Measurements from ENCODE around the gene TAS1R1. TPM values are rescaled to one million over a fixed set of nuclear protein-coding genes. Genes with fewer than 3 reads are reported as not detected.

The TAS1R1 gene
- total and polyA plus RNA-seq, 9 of the 15 experiments (the other 6 are each of a cell fraction or from before 2014, with no cell fraction given) = 0.06 TPM; not detected in 8

- peak; percentile 38 to 84; a peak in 2 of 4 replicates for TF ChIP-seq TBL1XR1 (IDR thresholded peaks at IDR 0.05; ENCODE audit: low read length in 2 of 2)
- TF ChIP-seq, protein P1, sequence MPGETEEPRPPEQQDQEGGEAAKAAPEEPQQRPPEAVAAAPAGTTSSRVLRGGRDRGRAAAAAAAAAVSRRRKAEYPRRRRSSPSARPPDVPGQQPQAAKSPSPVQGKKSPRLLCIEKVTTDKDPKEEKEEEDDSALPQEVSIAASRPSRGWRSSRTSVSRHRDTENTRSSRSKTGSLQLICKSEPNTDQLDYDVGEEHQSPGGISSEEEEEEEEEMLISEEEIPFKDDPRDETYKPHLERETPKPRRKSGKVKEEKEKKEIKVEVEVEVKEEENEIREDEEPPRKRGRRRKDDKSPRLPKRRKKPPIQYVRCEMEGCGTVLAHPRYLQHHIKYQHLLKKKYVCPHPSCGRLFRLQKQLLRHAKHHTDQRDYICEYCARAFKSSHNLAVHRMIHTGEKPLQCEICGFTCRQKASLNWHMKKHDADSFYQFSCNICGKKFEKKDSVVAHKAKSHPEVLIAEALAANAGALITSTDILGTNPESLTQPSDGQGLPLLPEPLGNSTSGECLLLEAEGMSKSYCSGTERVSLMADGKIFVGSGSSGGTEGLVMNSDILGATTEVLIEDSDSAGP (CRISPR knock-in tag; IDR thresholded peaks at IDR 0.05) = no peak
- no peak for TF ChIP-seq EHMT2 (IDR thresholded peaks at IDR 0.05)
- no peak for TF ChIP-seq ZNF77 (CRISPR knock-in tag; IDR thresholded peaks at IDR 0.05)
- TF ChIP-seq ZNF143 (CRISPR knock-in tag; IDR thresholded peaks at IDR 0.05) = peak; percentile 98
- peak; percentile 80 for TF ChIP-seq TAF1 (IDR thresholded peaks at IDR 0.05; ENCODE audit: control insufficient read depth, extremely low read depth, insufficient read depth, low read length, severe bottlenecking)
- peak; percentile 75 for TF ChIP-seq NR2C1 (IDR thresholded peaks at IDR 0.05)
- TF ChIP-seq NR2C1 (tag; IDR thresholded peaks at IDR 0.05) = peak; percentile 92
- TF ChIP-seq CEBPG (CRISPR knock-in tag; IDR thresholded peaks at IDR 0.05) = no peak
- TF ChIP-seq CEBPG (tag; conservative IDR thresholded peaks at IDR 0.05 in 1 of 2, IDR thresholded peaks at IDR 0.05 in 1 of 2) = no peak
- no peak for TF ChIP-seq ZNF316 (IDR thresholded peaks at IDR 0.05)
- no peak for TF ChIP-seq RFX1 (IDR thresholded peaks at IDR 0.05)
- peak; percentile 93 to 95 for TF ChIP-seq SIX5 (IDR thresholded peaks at IDR 0.05; ENCODE audit: borderline replicate concordance in 1 of 2, insufficient read depth in 1 of 2, low read depth in 1 of 2, low read length in 2 of 2)
- TF ChIP-seq SMAD2 (IDR thresholded peaks at IDR 0.05; ENCODE audit: low read depth, low read length) = no peak; the same call in 1 of the 2 replicates
- peak; percentile 78 for TF ChIP-seq GABPA (tag; conservative IDR thresholded peaks at IDR 0.05; ENCODE audit: low read depth)
- TF ChIP-seq FOXJ2 (tag; IDR thresholded peaks at IDR 0.05) = peak; percentile 90
- TF ChIP-seq, protein P2, sequence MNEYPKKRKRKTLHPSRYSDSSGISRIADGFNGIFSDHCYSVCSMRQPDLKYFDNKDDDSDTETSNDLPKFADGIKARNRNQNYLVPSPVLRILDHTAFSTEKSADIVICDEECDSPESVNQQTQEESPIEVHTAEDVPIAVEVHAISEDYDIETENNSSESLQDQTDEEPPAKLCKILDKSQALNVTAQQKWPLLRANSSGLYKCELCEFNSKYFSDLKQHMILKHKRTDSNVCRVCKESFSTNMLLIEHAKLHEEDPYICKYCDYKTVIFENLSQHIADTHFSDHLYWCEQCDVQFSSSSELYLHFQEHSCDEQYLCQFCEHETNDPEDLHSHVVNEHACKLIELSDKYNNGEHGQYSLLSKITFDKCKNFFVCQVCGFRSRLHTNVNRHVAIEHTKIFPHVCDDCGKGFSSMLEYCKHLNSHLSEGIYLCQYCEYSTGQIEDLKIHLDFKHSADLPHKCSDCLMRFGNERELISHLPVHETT (CRISPR knock-in tag; conservative IDR thresholded peaks at IDR 0.05 in 1 of 2, IDR thresholded peaks at IDR 0.05 in 1 of 2) = peak in 1 of 2 experiments; percentile 100; a peak in 2 of 4 replicates
- TF ChIP-seq ZBTB1 (CRISPR knock-in tag; IDR thresholded peaks at IDR 0.05; ENCODE audit: borderline replicate concordance, low read depth) = peak; percentile 97
- TF ChIP-seq, protein P3, sequence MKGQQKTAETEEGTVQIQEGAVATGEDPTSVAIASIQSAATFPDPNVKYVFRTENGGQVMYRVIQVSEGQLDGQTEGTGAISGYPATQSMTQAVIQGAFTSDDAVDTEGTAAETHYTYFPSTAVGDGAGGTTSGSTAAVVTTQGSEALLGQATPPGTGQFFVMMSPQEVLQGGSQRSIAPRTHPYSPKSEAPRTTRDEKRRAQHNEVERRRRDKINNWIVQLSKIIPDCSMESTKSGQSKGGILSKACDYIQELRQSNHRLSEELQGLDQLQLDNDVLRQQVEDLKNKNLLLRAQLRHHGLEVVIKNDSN (CRISPR knock-in tag; IDR thresholded peaks at IDR 0.05) = 0 out of 2 replicates have a peak, but pooled peaks have one; percentile 13
- TF ChIP-seq GMEB1 (CRISPR knock-in tag; IDR thresholded peaks at IDR 0.05) = peak; percentile 87
- TF ChIP-seq, protein P4, sequence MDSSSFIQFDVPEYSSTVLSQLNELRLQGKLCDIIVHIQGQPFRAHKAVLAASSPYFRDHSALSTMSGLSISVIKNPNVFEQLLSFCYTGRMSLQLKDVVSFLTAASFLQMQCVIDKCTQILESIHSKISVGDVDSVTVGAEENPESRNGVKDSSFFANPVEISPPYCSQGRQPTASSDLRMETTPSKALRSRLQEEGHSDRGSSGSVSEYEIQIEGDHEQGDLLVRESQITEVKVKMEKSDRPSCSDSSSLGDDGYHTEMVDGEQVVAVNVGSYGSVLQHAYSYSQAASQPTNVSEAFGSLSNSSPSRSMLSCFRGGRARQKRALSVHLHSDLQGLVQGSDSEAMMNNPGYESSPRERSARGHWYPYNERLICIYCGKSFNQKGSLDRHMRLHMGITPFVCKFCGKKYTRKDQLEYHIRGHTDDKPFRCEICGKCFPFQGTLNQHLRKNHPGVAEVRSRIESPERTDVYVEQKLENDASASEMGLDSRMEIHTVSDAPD (CRISPR knock-in tag; IDR thresholded peaks at IDR 0.05) = no peak
Observed at GRCh38 chr1:6613361-6614018, 58.4 kb downstream of the TAS1R1 start, which contains the start of gene PHF13 (continued).
